GM12801 (cell line): ENCODE measurements around the gene TRIL.
A peak's percentile ranks its signal among the peaks of the same experiment; 100 is the strongest.

Source experiments
- CTCF ChIP-seq: IDR thresholded peaks from one replicate; pipeline ENCODE4 v1.5.1; 2011; ENCODE audit warnings: control low read depth; ENCODE audit not compliant: insufficient read length; ENCODE audit errors: extremely low read depth

The TRIL gene

GRCh38 chr7:28939844-28940544 lies 18.1 kb downstream of the TRIL start:
- no peak for TF ChIP-seq CTCF

GRCh38 chr7:28939367-28939766 lies 18.8 kb downstream of the TRIL start:
- no peak for TF ChIP-seq CTCF

GRCh38 chr7:28937619-28938018 lies 20.5 kb downstream of the TRIL start:
- no peak for TF ChIP-seq CTCF

GRCh38 chr7:28937103-28937502 lies 21.0 kb downstream of the TRIL start:
- TF ChIP-seq CTCF: no peak

GRCh38 chr7:28933846-28934320 lies 24.2 kb downstream of the TRIL start:
- TF ChIP-seq CTCF: no peak

- no peak for TF ChIP-seq CTCF
Observed at GRCh38 chr7:28931565-28931964, 26.6 kb downstream of the TRIL start.

- TF ChIP-seq CTCF: peak; percentile 13
Observed at GRCh38 chr7:28926871-28927597, 31.1 kb downstream of the TRIL start.
